HG03196 (cell line): ENCODE measurements around the gene PDE3B.

ENCODE experiments used
- ATAC-seq: cut with Tn5 transposase; IDR thresholded peaks from one replicate; pipeline ENCODE4 v1.9.1; 2021; ENCODE audit not compliant: unreplicated experiment

Gene PDE3B

DNA sequence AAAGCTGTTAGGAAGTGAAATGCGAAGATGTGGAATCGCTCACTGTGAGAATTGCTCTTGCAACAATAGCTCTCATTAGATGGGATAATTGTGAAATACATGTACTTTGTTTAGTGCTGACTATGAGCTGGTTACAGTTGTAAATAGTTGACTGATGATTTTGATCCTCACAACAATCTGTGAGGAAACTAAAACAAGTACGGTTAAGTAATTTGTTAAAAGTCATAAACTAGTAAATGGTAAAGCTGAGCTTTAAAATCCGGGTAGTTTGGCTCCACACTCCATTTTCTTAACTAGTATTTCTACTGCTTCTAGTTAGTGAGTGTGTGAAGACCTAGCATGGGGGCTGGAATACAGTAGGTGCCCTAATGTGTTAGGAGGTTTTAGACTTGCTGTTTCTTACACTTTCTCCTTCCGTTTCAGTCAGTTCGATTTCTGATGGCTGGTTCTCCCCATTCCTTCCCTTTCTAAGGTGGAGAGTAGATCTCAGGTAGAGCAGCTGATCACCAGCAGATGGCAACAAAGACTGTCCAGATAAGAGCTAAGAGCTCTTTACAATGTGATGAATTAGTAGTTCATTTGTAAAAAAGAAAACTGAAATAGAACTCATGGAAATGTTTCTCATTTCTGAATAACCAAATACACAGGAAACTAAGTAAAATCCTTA lies 264.7 kb downstream of the PDE3B start:
- ATAC-seq = no peak

DNA sequence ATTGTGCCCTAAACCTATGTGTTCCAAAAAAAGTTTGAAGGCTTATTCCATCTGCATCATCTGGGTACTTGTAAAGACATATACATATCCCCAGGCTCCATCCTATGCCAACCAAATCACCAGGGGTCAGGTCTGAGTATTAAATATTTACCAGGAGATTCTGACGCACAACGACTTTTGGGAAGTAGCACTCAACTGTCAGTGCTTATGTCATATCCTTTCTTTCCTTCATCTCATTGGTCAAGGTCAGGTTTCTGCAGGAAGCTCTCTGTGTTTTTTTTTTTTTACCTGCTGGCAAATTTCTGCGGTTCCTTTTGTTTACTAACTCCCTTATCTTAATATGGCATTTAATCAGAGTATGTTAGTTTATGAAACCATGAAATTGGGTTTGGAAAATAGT lies 270.9 kb downstream of the PDE3B start:
- ATAC-seq = no peak

DNA sequence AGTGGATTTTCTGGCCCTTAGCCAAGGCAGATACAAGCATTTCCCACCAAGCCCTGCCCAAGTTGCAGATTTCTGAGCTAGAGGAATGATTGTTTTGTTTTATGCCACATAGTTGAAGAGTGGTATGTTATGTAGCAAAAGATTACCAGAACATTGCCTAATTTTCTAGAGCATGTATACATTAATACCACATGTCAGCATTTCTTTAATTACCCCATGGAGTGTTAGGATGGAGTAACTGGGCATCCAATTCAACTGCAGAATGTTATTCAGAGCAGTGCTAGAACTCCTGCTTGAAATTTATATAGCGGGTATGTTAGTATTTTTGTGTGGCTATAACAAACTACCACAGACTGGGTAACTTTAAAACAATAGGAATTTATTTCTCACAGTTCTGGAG lies 272.8 kb downstream of the PDE3B start:
- no peak for ATAC-seq
